GM12872 (cell line): Measurements from ENCODE around the gene EID2B.
A peak's percentile ranks its signal among the peaks of the same experiment; 100 is the strongest.

Source experiments
- CTCF ChIP-seq: IDR thresholded peaks from 3 replicates; pipeline ENCODE4 v1.5.1; 2011; ENCODE audit warnings: low read depth, mild to moderate bottlenecking, low read length, moderate library complexity; ENCODE audit not compliant: insufficient read depth

The EID2B gene

GRCh38 chr19:39506944-39507714, 25.5 kb downstream of the EID2B start:
- no peak for TF ChIP-seq CTCF

- TF ChIP-seq CTCF: no peak
Measured at GRCh38 chr19:39506598-39506943, 26.1 kb downstream of the EID2B start.

- TF ChIP-seq CTCF: peak; percentile 88
Measured at GRCh38 chr19:39502640-39503417, 29.8 kb downstream of the EID2B start.

GRCh38 chr19:39501340-39501739, 31.3 kb downstream of the EID2B start:
- no peak for TF ChIP-seq CTCF

- no peak for TF ChIP-seq CTCF
Measured at GRCh38 chr19:39500543-39500942, 32.1 kb downstream of the EID2B start.

GRCh38 chr19:39499932-39500331, 32.7 kb downstream of the EID2B start:
- no peak for TF ChIP-seq CTCF

GRCh38 chr19:39498798-39499642, 33.6 kb downstream of the EID2B start, which contains the start of gene DLL3:
Gene DLL3, plus strand, starts transcription at chr19:39498947. Its CDS starts 28 bp downstream, at chr19:39498975.
- TF ChIP-seq CTCF: no peak
